C1 segment of cervical spinal cord (tissue), 14 donors: ENCODE measurements around the gene STX16.

Experiments used
- DNase-seq, 14 donors: peaks; one replicate each; lab custom pipeline; 2025; lab: John Stamatoyannopoulos, UW

STX16 gene

DNA sequence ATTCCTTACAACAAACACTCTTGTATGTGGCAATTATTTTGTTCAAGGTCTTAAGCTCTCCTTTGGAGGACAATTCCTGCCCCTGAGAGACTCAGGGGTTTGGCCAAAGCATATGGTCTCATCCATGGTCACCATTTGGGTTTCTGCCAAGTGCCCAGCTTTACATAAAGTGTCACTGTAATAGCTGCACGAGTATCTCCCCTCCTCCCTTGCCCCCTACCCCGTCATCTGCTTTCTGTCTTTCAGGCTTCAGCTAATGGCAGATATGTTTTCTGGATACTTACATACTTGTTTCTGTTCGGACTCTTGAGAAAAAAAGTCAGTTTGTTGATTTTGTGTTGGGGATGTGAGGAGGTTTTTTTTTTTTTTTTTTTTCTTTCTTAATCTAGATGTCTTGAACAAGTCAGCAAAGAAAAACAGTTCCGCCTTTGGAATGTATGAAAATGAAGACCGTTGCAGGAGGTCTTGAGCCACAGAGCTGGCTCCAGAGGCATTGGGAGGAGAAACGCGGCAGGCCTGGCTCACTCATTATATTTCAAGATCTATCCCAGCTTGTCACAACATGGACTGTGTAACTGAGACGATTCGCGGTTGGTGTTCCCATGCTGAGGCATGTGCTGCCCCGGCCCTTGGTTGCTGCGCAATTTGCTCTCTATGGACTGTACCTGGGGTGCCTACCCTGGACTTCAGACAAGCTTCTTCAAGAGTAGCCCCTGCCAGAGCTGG is 32.6 kb upstream of the STX16 start:
- DNase-seq = no peak

DNA sequence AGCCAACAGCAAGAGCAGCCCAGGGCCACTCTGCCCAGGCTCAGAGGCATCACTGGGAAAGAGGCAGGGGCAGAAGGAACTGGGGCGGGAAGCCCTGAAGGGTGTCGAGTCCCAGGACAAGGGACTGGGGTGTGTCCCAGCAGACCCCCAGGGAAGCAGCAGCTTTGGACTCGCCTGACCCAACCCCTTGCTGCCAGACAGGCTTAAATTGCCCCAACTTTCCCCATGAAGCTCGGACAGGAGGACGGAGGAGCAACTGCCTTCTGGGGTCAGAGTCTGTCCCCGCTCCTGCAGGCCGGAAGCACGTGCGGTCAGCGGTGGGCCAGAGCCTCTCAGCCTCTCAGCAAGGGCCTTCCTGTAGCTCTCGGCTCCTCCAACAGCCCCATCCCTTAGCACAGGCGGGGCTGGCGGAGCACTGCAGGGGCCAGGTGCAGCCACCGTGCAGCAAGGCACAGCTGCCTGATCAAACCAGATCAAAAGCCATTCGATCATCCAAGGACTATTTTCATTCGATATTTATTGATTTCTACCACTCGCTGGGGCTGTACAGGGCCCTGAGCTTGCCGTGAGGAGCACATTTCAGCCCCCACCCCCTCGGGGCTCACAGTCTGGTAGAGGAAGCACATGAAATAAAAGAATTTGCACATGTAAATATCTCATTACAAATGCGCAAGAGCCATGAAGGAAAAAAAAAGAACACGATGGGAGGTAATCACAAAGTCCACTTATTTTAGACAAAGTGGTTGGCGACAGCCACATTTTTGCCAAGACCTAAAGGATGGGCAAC is 31.8 kb upstream of the STX16 start:
- DNase-seq = no peak

DNA sequence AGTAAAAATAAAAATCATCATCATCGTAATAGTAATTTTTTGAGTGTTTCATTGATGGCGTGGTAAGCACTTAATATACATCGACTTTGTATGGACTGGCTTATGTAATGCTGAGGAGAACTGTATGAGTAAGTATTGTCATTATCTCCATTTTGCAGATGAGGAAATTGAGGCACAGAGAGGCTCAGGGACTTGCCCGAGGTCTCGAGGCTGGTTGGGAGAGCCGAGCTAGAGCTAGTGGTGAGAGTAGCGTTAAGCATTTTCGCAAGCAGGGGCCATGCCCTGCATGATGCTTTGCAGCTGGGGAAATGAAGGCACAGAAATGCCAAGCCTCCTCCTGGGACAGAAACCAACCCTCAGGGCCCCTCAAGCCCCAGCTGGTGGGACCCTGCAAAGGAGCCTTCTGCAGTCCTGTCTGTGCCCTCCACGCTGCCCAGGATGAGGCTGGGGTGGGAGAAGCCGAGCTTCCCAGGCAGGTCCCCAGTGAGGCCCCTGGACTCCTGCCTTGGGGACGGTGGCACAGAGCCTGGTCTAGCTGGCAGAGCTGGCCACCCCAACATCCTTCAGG is 31.1 kb upstream of the STX16 start:
- peak in 1 of 14 donors; percentile 16 for DNase-seq

DNA sequence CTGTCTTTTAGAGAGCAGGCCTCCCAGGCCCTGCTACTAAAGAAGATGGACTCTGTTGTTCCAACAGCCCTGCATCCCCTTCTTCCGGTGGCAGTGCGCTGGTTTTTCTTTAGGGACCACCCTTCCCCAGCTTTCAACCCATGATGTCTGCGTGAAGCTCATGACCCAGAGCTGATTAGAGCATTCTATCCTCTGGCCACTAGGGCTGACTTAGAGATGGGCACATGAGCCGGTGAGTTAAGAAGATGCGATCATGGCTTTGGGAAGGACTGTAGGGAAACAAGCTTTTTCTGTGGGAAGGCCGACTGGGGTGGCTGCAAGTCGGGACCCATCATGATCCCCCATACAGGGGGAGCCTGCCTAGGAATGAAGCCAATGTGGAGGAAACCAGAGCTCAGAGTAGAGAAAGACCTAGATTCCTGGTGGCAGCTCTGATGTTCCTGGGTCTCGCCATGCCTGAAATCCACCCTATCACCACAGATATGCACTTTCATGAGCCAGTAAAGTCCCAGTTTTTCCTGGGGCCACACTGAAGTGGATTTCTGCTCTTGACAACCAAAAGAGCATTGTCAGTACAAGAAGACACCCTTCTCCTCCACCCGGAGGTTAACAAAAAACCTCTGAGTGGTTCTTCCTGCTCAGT is 29.1 kb upstream of the STX16 start:
- no peak for DNase-seq

DNA sequence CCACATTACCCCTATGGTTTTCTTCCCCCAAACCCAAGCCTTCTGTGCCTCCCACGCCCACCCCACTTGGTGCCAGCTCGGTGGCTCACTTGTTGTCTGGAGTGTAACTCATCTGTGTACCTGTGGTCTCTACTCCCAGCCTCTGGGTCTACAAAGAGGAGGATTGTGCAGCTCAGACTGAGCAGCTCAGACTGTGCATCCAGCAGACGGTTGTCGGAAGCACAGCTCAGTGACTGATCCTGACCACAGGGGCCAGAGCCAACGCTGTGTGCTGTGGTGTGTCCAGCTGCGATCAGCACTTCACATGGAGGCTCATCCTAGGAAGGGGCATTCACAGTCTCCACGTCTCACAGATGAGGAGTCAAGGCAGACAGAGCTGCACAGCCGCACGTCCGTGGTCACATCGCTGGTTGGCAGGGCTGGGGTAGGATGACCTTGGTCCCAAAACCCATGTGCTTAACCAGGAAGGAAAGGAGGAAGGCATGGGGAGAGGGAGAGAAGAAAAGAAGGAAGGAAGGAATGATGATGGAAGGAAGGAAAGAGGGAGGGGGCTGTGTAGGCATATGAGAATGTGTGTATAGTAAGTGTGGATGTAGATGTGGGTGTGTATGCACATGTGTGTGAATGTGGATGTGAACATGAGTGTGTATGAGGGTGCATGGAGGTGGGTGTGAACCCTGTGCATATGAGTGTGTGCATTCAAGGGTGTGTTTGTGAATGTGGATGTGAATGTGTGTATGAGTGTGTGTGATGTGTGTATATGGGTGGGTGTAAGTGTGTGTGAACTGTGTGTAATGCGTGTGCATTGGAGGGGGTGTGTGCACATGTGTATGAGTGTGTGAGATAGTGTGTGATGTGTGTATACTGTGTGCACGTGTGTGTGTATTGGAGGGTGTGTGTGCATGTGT is 28.2 kb upstream of the STX16 start:
- no peak for DNase-seq

DNA sequence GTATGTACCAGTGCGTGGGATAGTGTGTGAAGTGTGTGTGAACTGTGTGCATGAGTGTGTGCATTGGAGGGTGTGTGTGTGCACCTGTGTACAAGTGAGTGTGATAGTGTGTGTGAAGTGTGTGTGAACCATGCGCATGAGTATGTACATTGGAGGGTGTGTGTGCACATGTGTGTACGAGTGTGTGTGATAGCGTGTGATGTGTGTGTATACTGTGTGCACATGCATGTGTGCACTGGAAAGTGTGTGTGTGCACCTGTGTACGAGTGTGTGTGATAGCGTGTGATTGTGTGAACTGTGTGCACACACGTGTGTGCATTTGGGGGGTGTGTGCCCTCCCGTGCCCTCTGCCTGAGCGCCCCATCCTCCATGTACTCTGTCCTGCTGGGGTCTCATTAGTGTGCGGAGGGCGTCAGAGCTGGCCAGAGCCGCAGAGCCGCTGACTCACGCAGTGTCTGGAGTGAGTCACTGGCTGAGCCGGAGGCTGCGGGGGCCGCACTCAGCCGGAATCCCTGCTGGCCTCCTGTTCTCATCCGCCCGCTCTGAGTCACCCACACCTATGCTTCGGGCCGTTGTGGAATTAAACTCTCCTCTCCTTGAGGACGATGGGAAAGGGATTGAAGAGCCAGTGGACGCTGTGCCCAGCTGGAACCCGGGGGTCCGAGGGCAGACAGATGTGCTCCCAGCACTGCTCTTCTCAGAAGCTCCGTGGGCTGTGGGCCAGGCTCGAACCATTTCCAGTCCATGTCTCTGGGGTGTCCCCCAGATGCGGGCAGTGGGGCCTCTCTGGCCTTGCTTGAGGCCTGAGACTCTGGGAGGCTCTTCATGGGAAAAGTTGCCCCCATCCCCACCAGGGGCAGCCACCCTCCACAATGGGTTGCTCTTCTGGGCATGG is 27.3 kb upstream of the STX16 start:
- DNase-seq = peak in 2 of 14 donors; percentile 3 to 76

DNA sequence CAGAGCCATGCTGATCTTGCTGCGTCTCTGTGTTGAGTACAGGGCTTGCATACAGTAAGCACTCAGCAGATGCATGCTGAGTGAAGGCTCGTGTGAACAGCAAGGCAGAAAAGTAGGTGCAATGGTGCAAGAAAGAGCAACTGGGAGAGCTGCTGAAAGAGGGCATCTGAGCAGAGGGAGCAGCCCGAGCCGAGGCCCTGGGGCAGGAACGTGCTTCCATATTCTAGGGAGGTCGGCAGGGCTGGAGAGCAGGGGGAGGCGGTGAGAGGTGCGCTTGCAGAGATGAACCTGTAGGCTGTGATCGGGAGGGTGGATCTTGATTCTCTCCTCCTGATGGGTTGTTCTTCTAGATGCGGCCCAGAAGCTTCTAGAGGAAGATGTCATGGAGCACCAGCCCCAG is 26.4 kb upstream of the STX16 start:
- no peak for DNase-seq

DNA sequence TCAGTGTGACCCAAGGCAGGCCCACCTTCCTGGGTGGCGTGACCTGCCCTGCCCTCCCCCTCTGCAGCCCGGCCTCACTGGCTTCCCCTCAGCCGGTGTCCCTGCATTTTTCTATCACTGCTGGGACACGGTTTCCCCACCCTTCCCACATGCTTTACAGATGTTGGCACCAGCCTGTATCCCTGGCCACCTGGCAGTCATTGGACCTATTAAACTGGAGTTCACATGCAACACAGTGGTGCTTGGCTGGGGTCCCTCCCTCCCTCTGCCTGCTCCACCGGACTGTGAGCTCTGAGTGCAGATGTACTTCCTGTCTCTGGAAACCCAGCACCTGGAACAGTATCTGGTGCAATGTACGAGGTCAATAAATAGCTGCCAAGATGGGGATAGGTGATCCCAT is 25.5 kb upstream of the STX16 start:
- DNase-seq = no peak

DNA sequence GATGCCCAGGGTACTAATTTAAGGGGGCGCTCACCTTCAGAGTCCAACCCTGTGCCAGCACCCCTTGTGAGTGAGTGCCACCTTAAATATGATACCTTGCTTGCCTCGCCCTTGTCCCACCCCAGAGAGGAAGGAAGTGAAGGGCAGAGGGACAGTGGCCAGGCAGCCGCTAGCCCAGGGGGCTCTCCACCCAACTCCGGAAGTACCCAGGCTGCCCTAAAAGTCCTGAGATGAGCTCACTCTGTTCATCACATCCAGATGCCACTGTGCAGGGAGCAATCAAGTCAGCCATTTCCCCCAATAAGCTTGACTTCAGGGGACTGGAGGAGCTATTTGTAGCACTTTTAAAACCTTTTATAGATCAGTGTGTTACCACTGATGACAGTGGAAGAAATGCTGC is 25.0 kb upstream of the STX16 start:
- DNase-seq = no peak

DNA sequence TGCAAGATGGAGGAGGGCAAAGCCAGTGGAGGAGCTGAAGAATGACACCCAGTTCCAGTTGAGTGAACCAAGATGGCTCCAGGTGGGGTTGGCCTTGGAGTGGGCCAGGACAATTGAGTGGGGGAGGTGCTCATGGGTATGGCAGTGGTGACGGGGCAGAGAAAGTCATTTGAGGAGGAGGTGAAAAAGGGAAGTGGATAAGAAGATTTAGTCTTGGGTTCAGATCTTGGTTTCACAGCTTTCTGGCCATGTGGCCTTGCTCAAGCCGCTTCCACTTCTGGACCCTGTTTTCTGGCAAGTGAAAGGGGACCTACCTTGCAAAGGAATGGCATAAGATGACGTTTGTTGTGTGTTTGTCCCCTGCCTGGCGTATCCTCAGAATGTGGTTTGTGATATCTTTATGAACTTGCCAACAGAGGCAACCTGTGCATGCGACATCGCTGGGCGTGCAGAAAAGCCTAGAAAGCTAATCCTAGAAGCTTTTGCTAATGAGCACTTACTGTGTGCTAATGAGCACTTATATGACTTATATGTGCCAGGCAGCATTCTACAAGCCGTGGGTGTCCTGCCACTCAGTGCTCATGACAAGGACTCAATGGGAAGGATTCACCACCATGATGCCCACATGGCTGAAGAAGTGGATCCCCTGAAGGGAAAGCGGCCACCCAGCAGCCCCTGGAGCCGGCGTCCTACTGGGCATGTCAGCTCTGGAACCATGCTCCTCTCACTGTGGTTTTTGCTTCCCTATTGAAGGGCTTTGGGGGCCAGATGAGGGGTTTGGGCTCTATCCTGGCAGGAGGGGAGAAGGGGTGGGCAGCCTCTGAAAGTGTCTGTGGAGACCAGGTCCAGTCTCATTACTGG is 23.6 kb upstream of the STX16 start:
- DNase-seq = no peak

DNA sequence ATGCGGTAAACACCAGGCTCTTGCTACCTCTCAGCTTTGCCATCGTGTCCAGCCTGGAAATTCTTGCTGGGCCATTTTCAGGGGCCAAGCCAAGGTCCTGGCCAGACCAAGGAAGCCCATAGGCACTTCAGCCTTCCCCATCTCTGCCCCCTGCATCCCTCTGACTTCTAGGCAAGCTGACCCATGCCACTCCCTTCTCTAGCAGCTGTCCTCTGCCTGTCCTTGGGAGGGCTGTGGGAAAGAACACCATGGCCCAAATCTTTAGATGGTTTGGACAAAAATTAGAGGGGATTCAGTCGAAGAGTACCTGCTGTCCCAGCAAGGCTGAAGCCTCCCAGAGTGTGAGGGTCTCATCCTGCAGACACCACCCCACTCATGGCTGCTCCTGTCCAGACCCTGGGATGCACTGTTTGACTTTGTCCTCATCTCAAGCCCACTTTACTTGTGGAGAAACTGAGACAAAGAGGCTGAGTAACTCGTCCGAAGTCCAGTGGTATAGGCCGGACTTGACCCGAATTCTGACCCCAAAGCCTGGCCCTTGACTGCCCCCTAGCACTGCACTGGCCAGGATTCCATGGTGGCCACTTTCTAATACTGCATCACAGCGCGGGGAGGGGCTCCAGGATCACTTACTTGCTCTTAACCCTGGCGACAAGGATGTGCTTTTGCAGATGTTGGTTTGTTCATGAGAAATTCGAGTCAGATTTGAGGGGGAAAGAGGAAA is 22.4 kb upstream of the STX16 start:
- DNase-seq = no peak

DNA sequence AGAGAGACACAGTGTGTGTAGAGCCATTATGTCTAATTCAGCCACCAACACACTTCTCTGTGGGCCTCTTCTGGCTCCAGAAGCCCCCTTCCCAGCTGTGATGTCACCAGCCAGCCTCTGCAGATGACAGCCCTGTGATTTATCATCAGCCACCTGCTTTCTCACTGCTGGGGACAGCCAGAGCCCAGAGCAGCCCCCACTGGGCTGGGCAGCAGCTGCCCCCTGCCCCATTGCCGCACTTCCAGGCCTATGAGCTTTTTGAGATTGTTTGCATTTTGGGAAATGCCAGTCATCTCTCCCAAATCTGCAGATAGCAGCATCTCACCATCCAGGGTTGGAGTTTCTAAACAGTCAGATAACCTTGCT is 21.9 kb upstream of the STX16 start:
- DNase-seq = no peak

DNA sequence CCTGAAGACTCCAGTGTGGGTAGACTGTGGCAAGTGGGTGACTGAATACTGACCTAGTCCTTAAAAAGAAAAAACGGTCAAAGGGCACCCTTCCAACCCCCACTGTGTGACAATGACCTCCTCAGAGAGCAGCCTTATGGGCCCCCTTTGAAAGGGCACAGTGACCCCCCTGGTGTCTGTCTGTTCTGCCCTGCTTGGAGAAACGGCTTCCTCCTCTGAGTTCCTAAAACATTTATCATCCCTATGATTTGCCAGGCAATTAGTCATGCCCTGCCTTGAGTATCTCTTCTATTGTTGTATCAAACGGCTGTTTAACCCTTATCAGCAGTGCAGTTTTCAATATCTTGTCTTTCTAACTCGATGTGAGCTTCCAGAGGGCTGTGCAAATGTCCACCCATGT is 21.0 kb upstream of the STX16 start:
- no peak for DNase-seq

DNA sequence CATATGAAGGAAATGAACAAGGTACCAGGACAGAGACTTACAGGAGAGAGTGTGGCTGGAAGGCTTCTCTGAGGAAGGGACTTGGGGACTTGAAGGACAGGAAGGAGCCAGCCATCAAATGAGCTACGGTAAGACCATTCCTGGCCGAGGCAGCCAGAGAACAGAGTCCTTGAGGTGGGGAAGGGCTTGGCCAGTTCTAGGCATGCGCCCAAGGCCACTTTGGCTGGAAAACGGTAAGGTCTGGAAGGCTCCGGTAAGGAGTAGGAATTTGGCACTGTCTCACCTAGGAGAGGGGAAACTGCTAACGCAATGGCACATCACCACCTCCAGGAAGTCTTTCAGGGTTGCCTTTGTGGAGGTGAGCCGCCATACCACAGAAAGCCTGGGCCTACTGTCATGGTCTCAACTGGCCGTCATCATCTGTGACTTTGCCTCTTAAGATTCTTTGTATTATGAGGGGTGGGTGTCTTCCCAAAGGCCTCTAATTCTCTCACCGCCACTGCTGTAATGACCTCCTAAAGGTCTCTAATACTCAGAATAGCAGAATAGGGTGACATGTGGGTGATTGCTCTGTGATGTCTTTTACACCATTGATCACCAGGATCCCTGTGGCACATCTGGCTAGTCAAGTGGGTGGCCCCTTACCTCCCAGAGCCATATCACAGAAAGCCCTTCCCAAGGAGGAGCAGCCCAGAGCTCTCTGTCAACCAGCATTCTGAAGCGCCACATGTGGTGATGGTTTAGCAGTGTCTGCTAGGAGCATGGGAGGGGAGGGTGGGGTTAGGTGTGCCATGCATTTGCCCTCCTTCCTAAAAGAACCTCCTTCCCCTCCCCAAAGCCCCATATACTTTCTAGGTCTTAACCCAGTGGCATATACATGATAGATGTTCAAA is 17.7 kb upstream of the STX16 start:
- no peak for DNase-seq

DNA sequence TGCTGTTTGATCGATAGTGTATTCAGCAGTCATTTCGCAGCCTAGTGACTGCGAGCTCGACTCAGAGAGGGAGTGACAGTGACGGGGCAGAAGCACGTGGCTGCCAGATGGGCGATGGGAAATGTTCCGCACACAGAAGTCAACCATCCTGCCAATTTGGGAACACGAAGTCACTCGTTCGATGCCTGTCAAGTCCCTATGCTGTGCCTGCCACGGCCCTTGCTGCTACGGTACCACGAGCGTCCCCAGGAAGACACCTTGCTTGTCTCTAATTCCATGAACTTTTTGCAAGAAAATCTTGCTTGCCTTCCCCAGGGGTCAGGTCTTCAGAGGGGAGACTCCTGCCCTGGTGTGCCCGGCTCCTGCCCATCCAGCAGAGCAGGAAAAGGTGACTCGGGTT is 17.0 kb upstream of the STX16 start:
- DNase-seq = no peak

DNA sequence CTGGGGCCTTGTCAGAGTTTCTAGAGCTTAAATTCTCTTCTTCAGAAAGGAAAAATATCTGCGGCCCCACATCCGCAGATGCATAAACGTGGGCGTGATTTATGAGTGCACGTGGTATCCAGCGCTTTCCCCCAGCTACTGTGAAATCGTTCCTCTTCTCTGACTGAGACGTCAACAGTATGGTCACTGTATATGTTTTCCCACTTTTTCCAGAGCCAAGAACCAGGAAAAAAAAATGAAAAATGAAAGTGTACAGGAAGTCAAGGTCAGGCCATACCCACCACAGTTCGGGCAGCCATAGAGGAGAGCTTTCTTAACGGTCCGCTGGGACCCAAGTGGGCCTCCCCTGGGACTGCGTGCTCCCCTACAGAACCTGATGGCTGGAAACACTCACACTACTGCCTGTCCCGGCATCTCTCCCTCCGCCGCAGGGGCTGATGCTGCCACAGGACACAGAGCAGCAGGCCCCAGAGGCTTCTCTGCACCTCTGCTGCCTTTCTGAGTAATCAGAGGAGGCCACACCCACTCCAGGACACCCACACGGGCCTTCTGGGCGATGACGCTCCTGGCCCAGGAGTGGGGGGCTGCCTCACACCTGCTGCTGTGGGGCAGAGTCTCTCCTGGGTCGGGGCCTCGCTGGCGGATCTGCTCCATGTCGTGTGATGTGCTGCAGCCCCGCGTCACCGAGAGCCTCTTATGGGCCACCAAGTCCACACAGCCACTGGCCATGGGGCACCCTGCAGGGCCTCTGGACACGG is 16.4 kb upstream of the STX16 start:
- no peak for DNase-seq

DNA sequence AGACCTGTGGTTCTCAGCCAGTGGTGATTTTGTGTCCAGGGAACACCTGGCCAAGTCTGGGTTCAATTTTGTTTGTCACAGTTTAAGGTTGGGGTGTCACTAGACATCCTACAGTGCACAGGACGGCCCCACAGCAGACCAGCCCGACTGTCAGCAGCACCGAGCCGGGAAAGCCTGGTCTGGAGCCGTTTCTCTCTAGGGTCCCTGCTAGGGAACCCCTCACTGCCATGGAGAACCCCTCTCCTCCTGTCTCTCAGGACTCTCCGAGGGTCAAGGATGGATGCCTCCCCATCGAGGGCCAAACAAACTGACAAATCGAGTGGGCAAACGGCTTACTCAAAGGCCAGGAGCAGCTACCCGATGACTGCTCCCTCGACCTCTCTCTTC is 15.8 kb upstream of the STX16 start:
- no peak for DNase-seq
